NCI-H748 treated with DMSO at 0.1 percent for 48 hours (cell line): Measurements from ENCODE around the gene MARCHF11.

Source experiments
- DNase-seq: peaks from one replicate; lab custom pipeline; 2025; lab: John Stamatoyannopoulos, UW

The MARCHF11 gene

DNA sequence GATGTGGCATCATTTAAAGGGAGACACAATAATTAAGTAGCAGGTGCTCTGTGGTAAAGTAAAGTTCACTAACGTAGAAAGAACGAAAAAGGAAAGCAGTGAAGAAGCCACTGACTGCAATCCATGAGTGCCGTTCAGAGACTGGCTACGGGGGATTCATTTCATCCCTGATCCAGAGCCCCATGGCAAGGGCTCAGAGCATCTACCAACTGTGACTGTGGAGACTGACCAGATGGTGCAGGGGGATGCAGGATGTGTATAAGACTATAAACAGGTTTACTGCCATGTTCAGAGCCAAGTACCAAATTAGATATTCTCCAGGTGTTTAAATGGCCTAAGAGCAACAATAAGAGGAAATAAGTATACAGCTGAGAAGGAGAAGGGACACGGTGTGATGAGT is 47.7 kb downstream of the MARCHF11 start:
- no peak for DNase-seq

DNA sequence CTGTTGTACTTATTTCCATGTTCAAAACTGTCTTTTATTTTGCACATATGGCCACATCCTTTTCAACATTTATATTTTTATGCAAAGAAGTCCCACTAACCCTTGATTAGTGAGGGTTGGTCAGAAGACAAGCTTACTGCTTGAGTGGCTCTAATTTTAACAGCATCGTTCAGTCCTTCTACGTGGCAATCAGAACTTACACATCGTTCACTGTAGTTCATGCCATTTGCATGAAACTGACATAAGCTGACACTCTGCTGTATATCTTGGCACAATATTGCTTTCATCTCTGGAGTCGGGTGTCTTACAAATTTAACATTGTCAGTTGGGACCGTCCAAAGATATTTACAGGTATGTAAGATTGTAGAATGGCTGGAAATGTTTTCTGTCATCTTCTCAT is 50.6 kb downstream of the MARCHF11 start:
- DNase-seq = no peak

DNA sequence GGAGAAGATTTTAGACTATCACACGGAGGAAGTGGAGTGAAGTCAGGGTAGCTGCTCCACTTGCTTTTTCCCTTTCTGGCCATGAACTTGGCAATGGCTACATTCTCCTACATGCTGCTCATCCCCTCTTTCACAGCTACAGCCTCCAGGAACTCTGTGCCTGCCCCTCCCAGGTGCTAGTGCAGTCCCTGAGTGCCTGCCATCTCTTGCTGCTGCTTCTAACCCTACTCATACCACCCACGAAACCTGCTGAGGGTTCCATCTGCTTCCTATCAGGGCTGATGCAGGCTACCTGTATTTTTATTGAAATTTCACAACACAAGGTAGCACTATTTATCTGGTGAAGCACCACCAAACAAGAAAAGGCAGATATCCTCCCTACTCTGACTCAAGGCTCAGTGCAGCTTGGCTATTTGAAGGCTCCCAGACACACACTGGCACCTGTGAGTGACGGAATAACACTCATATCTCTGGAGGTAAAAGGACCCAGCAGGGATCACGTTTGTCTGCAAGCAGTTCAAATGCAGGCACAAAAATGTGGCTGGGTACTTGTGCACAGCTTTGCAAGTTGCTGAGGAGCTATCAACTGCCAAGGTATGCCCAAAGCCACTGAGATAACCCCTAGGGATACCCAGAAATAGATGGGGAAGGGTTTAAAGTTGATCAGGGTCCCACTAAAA is 51.6 kb downstream of the MARCHF11 start:
- DNase-seq = no peak

DNA sequence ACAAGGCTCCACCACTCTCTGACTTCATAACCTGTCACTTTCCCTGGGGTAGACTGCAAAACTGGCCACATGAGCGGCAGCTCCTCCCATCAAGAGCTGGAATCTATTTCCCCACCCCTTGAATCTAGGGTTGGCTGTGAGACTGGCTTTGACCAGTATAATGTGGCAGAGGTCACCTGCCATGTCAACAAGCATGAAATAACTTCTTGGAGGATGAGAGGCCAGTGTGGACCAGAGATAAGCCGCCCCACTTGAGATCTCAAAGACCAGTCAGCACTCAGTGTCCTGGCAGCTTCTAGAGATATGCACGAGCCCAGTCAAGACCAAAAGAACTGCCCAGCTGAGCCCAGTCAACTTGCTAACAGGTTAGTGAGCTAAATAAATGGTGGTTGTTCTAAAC is 59.0 kb downstream of the MARCHF11 start:
- DNase-seq = no peak

DNA sequence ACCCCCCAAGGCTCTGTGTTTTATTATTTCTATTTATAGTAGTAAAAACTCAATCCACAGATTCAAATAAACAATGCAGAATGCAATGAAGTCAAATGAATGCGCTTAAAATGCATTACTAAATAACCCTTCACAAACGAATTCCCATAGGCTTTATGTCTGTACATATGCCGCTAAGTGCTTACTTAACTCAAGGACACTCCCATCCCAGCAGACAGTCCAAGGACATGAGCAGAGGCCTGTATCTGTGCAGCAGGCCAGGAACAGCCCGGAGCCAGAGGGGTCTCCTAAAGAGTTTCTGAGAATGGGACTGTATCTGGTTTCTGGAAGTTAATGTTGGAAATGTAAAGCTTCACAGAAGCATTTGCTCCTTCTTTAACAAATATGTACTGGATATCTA is 59.8 kb downstream of the MARCHF11 start:
- DNase-seq = no peak

DNA sequence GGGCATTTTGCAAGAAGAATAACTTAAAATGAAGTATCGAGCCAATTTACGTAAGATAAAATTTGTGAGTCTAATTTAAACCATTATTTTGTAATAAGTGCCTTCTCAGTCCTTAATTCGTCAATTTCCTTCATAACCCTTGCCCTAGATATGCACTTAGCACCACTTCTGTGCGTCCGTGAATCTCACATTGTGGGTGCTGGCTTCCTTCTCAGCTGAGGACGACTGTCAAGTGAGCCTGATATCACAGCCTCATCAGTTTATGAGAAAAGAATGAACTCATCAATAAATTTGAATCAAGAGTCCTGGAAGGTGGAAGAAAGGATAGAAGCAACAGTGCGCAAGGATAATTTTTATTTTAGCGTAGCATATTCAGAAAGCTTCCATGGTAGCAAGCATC is 64.5 kb downstream of the MARCHF11 start:
- DNase-seq = no peak

DNA sequence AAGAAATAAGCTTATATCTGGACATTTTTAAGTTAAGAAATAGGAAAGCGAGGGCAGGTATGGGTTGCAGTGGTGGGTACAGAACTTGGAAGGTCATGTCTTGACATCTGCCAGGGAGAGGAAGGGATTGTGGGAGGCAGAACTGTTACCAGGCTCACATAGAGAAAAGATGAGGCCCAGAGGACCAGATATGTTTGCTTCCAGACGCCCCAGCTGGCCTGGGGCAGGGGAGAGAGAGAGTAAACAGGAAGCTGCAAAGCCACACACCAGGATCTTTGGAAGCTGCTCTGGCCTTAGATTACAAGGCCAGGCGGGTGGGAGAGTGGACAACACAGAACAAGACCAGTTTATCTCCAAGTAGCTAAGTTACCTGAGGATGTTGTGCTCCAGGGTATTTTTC is 71.2 kb downstream of the MARCHF11 start:
- no peak for DNase-seq

DNA sequence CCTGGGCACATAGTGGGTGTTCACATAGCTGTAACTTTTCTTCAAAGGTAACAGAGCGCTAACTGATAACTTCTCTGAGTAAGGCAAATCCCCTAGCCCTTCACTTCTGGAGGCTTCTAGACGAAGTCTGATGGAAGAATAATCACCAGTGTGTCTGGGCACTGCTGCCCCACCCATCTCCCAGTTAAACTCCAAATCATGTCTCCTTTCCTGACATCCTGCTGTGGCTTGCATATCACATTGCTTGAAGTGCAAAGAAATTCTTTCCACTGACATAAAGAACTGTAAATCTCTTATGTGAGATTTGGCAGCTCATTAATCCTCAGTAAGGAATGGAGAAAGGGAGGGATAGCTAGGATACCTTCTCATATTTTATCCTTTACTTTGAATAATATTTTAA is 74.6 kb downstream of the MARCHF11 start:
- DNase-seq = no peak

DNA sequence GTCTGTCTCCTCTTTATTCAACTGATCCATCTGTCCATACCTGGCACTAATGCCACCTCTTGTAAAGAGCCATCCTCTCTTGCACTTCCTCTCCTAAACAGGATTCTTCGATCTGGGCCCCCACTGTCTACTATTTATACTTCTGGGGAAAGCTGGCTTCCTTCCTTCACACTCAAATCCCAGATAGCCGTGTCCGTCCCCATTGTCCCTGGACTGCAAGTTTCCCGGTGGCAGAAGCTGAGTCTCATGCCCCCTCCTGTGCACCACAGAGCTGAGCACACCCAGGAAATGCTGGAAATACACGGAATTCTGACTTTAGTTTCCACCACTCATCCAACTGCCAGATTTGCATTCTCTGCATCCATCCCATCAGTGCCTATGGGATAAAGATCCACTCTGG is 84.0 kb downstream of the MARCHF11 start:
- DNase-seq = no peak

DNA sequence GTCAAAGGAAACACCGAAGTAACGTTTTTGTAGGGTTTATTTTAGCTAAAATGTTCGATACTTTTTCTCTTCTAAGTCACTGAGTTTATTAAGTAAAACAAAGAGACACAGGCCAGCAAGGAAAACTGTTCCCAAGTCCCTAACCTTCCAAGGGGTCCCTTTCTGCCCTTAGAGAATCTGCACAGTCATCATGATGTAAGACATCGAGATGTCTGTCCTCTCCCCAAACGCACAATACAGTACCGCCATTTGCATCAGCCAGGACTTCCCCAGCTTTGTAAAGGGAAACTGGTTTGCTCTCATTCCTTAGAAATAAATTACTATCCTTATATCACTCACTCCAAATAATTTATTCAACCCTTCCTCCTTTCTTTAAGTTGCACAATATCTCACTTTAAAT is 89.3 kb downstream of the MARCHF11 start:
- DNase-seq = no peak

DNA sequence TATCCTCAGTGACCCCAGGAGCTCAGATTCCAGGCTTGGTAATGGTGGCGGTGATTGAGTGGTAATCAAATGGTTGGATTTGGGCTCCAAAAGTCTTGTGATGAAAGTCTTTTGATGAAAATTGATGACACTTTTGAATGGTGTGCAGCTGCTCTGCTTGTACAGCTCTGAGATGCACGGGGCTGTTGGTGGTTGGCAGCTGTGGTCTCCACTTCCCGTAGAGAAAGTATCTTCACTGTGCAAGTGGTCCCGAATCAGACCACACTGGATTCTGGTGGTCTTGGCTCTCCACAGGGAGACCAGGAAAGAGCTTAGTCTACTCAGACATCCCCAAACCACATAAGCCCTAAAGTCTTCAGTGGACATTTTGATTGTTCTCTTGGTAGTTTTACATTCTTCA is 96.6 kb downstream of the MARCHF11 start:
- no peak for DNase-seq

DNA sequence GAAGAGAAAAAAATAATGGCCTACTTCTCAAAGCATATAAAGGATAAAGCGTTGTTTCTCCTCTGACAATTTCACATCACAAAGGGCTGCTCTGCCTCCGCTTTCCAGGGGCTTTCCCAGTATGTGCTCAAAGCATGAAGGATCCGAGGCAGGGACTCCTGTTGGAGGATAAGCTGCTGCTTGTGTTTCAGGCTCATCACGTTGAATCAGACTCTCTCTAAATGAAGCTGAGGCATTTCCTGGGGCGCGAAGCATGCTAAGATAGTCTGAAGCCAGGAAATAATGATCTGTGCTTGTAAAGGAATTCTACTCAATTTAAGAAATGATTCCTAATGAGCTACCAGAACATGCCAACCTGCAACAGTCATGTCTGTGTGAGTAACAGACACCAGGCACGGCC is 97.5 kb downstream of the MARCHF11 start:
- no peak for DNase-seq

DNA sequence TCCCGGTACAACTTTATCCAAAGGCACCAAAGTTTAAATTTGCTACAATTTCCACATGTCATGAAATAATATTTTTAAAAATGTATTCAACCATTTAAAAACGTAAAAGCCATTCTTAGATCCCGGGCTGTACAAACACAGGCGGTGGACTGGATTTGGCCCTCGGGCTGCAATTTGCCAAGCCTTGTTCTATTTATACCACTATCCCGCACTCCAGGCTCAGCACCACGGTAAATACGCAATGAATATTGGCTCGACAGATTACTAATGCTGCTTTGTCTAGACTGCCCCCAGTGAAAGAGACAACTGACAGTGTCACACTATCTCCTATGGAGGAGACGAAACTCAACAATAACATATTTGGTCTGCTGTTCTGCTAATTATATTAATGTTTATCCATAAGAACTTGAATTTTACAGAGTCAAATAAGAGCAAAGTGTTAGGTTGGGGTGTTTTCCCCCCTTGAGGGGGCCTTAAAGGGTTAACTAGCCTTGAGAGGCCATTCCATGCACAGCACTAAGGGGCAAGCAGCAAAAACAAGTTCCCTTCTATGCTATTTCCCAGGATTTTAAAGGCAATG is 98.1 kb downstream of the MARCHF11 start:
- DNase-seq = no peak

DNA sequence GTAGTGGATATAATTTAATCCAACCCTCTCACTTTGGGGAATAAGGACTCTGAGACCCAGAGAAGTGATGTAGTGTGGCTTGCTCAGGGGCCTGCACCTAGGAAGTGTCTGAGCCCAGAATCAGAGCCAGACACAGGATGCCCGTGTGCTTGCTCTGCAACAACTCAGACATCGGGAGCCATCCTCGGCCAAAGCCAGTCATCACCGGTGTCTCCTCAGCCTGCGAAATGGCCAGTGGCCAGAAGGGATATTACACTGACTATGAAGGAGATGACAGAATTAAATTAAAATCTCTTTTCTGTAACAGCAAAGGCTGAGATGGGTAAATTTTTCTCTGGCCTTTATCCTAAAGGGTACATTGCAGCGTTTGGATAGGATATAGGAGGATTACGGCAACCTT is 102.9 kb downstream of the MARCHF11 start:
- no peak for DNase-seq

DNA sequence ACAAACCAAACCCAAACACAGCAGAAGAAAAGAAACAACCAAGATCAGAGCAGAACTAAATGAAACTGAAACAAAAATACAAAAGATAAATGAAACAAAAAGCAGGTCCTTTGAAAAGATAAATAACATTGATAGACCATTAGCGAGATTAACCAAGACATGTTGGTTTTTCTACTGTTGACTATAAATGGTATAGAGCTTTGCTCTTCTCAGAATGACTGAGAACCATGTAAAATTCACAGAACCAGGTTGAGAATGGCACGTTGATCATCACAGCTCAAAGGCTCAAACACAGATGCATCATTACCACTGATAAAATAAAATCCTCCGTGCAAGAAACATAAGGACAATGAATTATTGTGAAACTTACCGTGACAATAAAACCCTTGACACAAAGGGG is 105.2 kb downstream of the MARCHF11 start:
- DNase-seq = no peak

DNA sequence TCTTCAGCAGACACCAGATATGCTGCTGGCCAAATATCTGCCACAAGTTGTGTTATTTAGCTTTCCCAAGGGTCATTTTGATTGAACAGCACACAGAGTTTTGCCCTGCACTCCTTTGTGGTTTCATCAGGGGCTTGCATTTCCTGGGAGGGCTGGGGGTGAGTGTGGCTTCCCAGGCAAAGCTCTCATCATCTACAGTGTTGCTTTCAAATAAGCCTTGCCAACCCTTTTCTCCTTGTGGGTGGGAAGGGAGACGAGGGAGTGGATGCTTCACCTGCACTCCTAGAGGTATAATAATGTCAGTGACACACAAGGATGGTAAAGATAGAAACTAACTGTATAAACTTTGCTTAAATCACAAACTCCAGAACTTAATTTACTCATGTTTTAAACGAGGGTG is 107.0 kb downstream of the MARCHF11 start:
- DNase-seq = no peak

DNA sequence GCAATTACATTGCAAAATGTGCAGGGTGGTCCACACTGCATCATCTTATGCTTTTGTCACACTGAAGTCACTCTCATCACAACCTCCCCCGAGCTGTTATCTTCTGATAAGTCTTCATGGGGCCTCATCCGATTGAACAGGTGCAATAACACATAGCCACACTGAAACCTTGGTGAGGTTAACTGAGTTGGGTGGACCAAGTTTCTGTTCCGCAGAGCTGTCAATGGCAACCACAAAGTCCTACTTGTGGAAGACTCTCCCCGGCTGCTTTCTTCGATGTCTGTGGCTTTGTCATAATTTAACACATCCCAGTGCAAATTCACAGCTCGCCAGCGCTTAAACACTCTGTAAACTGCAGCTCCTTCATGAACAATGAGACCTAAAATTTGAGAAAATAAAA is 112.2 kb downstream of the MARCHF11 start:
- DNase-seq = no peak

DNA sequence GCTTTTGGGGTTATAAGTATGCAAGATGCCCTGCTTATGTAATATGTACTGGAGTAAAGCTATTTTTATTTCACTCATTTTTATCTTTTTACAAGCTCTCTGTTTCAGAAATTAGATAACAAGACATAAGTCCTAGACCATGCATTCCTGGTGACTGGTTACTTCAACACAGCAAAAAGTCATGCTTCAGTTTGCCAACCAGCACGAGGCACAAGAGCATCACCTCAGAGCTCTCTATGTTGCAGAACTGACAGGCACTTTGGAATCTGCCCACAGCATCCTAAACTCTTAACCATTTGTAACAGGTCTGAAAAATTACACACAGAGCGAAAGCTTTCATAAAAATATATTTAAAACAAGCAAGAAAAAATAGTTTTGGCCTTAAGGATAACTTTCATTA is 112.8 kb downstream of the MARCHF11 start:
- DNase-seq = no peak

DNA sequence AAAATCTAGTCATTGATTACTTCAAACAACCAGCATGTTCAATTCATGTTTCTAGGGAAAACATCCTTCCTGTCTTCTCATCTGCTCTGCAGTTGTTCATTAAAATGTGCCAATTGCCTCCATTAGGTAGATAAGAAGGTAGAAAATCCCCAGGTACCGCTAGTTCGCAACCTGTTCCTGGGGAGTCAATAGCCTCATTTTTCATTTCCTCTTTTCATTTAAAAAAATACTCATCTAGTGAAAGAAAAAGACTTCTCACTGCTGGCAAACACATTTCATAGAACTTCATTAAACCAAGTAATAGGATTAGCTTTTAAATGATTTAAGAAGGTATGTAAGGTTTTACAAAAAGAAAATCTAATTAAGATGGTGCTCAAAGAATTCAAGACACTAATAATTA is 113.3 kb downstream of the MARCHF11 start:
- DNase-seq = no peak

DNA sequence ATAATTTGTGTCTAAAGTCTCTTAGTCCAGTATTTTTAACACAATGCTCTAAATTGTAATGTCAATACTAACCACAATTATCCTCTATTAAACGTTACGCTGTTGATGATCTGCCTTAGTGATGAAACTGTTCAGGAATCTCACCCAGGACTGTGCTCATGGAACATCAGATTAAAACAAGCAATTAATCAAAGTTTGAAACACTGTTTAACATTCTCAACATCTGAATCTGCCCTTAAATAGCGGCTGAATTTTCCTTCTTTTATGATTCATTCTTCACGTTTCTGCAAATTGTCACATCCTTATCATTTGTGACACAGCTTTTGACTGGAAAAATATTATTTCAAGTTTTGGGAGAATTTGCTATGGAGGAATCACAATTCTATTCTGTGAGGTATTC is 113.8 kb downstream of the MARCHF11 start:
- DNase-seq = peak; percentile 96

DNA sequence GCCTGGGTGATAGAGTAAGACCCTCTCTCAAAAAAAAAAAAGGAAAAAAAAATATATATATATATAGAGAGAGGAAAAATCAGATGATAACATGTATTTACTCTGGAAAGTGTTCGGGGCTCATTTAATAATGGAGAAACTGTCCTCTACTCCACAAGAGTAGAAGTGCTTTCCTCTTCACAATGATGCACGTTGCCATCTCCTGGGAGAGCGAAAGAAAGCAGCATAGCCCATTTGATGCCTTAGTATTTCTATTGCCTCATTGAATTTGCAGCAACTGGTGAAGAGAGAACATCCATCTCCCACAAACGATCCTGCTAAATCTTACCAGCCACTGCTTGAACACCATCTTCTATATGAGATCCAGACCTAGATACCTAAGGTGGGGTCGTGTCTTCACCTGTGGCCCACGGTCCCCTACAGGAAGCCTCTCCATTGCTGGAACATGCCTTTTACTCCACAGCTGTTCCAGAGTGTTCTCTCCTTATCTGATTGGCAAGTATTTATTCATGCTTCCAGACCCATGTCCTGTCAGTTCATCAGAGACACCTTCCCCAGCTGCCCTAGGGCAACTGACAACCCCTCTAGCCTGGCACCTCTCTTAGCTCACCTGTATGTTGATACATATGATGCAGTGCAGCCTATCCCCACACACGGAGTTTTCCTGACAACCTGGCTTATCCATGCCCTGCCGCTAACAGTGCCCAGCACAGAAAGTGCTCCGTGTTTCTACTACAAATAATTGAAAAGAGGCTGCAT is 115.3 kb downstream of the MARCHF11 start:
- DNase-seq = no peak

DNA sequence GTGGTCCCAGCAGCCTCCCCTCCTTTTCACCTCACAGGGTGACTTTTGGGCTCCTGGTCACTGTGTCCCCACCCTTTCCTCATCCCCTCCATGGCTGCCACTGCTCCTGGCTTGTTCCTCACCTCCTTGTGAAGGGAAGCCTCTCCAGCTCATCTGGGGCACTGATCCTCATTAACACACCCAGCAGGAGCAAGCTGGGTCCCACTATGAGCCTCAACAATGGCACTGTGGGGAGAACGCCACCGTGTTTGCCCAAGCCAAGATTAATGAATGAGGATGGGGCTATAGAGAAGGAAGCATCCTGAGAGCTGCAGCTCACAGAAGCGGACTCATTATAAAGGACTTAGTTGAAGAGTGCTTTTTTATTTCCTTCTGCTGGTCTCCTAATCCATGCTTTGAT is 118.4 kb downstream of the MARCHF11 start:
- DNase-seq = no peak

DNA sequence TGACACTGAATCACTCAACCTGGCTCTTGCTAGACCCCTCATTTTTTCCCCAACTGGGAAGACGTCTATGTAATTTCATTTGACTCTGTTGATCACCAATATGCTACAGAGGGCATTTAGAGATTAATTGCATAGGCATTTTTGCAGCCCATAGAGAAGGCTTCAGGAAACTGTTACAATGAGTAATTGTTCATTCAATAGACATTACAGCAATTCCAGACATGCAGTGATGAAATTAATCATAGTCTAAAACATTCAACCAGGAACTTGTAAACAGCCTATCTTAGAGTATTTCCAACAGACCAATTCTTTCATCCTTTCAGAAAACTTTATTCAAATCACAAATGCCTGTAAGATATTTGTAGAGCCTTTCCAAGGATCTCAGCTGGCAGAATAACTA is 122.3 kb downstream of the MARCHF11 start:
- DNase-seq = no peak
